ENCODE data around the gene SALL3. TPM values are rescaled to one million over a fixed set of nuclear protein-coding genes. Genes with fewer than 3 reads are reported as not detected.

SALL3 gene
- total and polyA plus RNA-seq, 2 of the 4 experiments (the other 2 are of a cell fraction) = not detected

GRCh38 chr18:78972385-78972918 is 7.2 kb upstream of the SALL3 start:
- Histone ChIP-seq H3K79me1 (ENCODE audit: low read depth in 1 of 2, low read length in 2 of 2) (no peaks in the 10 kb centered on the region), H4K8ac (ENCODE audit: low read depth in 2 of 2, low read length in 2 of 2) (no peak overlapping the region), H3K18ac (ENCODE audit: low read depth, low read length) (no peak overlapping the region), H3K36me3 (ENCODE audit: control insufficient read depth, insufficient read depth, low read length) (no peaks in the 10 kb centered on the region), H3K56ac (ENCODE audit: extremely low read depth, insufficient read depth, low read length) (no peak overlapping the region), H2AFZ (replicated peaks; ENCODE audit: low read length, poor library complexity) (no peak overlapping the region), H4K20me1 (ENCODE audit: insufficient read depth, low read length) (no peaks in the 10 kb centered on the region), H3K9me1 (ENCODE audit: insufficient read depth, low read length) (no peaks in the 10 kb centered on the region), H4K5ac (ENCODE audit: low read depth, low read length) (no peak overlapping the region), H3K27ac (ENCODE audit: insufficient read depth, low read length) (no peak overlapping the region), H3K14ac (replicated peaks; ENCODE audit: low read depth, low read length) (no peak overlapping the region), H2BK120ac (ENCODE audit: low read depth, low read length) (no peak overlapping the region), H2BK20ac (ENCODE audit: low read depth, low read length) (no peak overlapping the region), H3K4me2 (ENCODE audit: low read depth, low read length) (no peak overlapping the region), H4K91ac (ENCODE audit: insufficient read depth, low read depth, low read length) (no peak overlapping the region), H3K4me3 (ENCODE audit: insufficient read depth, low read depth, low read length) (no peak overlapping the region), H3K9ac (ENCODE audit: low read depth, low read length) (no peak overlapping the region), H2BK5ac (ENCODE audit: low read depth, low read length, poor library complexity, severe bottlenecking) (no peak overlapping the region), H3K4me1 (ENCODE audit: control insufficient read depth, insufficient read depth, low read length) (no peaks in the 10 kb centered on the region), H3K4ac (ENCODE audit: low read depth, low read length) (no peak overlapping the region), H2AK5ac (ENCODE audit: low read depth, low read length) (no peak overlapping the region), H2BK15ac (ENCODE audit: low read depth, low read length) (no peak overlapping the region), H3K9me3 (ENCODE audit: control insufficient read depth, insufficient read depth, low read length) (peaks cover 3% of the 10 kb centered on the region; the same call in 1 of the 2 replicates), H3K23ac (ENCODE audit: low read depth, low read length) (no peak overlapping the region), H3K27me3 (ENCODE audit: control insufficient read depth, insufficient read depth, low read length) (peaks cover 41% of the 10 kb centered on the region), H2AK9ac (replicated peaks; ENCODE audit: low read depth, low read length, poor library complexity) (no peak overlapping the region)
- no TSS peak for BruUV-seq (replicated peaks)
- ChIA-PET CTCF (no interaction called here), POLR2A (ENCODE audit: unreplicated experiment) (no interaction called here)
- intact Hi-C loops (cut with micrococcal nuclease) = no loop called here
- 80% methylated on average over 2 of the region's 16 CpGs; no CpG with 5 or more reads in 1 of the 2 experiments for WGBS, 2 experiments (ENCODE audit: extremely low coverage in 2 of 2, insufficient read length in 1 of 2)
- ATAC-seq (ENCODE audit: low read depth) (no peak), DNase-seq (no peak)
- in situ Hi-C loops (cut with MboI; ENCODE audit: low sequenced_read_pairs) = no loop called here
- TF ChIP-seq RAD21 (IDR thresholded peaks at IDR 0.05; ENCODE audit: low read length) (no peak), MAFK (IDR thresholded peaks at IDR 0.05; ENCODE audit: low read depth, low read length) (no peak), ELK1 (IDR thresholded peaks at IDR 0.05; ENCODE audit: borderline replicate concordance, low read depth, low read length) (no peak), CHD1 (IDR thresholded peaks at IDR 0.05; ENCODE audit: low read depth, low read length) (no peak), POLR2A (IDR thresholded peaks at IDR 0.05; ENCODE audit: low read depth, low read length) (no peak), MAZ (IDR thresholded peaks at IDR 0.05; ENCODE audit: borderline replicate concordance, low read depth, low read length) (no peak), USF2 (IDR thresholded peaks at IDR 0.05; ENCODE audit: low read depth, low read length) (no peak)
- dilution Hi-C loops (cut with HindIII; ENCODE audit: low sequenced_read_pairs, unreplicated experiment) = no loop called here
